CD4-positive, alpha-beta T cell (primary cell): ENCODE data around the gene DUOX1. TPM values are rescaled to one million over a fixed set of nuclear protein-coding genes. Genes with fewer than 3 reads are reported as not detected.

Source experiments
- ATAC-seq: fragments of 200-7000 bp; cut with Tn5 transposase; one replicate; pipeline ENCODE4 v1.10.0; 2022; ENCODE audit warnings: mild to moderate bottlenecking; ENCODE audit not compliant: poor library complexity
- CTCF ChIA-PET: fragments of 350-600 bp; sonication (Branson Sonifier 250); formaldehyde crosslinking; loops from one replicate; lab custom pipeline; 2021; ENCODE audit warnings: antibody characterized with exemption, inconsistent platforms; lab: Charles Lee
- POLR2A ChIA-PET: fragments of 350-600 bp; sonication (Branson Sonifier 250); formaldehyde crosslinking; loops from one replicate; lab custom pipeline; 2021; ENCODE audit warnings: antibody characterized with exemption, inconsistent platforms; lab: Charles Lee
- DNase-seq, 14 experiments: peaks; one replicate each; pipeline ENCODE4 v3.0.0-alpha.2; 2013 to 2020; ENCODE audit warnings: mixed read lengths in 2 of 14
- H3K27ac ChIP-seq, 2 donors: one replicate each; pipeline versions ENCODE4 v1.5.1 to v1.7.0; 2013; ENCODE audit warnings: low read length in 2 of 2, low read depth in 1 of 2, mild to moderate bottlenecking in 1 of 2
- H3K27me3 ChIP-seq, 2 experiments: 1 replicate in 1 of 2; 2 replicates in 1 of 2; pipeline versions ENCODE4 v1.6.1 to v1.7.0; 2013; ENCODE audit warnings: low read length in 2 of 2, control low read depth in 1 of 2, mild to moderate bottlenecking in 1 of 2, moderate library complexity in 1 of 2; ENCODE audit not compliant: insufficient read depth in 2 of 2, control insufficient read depth in 1 of 2
- H3K36me3 ChIP-seq: one replicate; pipeline ENCODE4 v1.6.1; 2013; ENCODE audit warnings: low read length, control low read depth; ENCODE audit not compliant: insufficient read depth
- H3K4me1 ChIP-seq: one replicate; pipeline ENCODE4 v1.6.1; 2013; ENCODE audit warnings: low read length, control low read depth; ENCODE audit not compliant: insufficient read depth
- H3K4me3 ChIP-seq: one replicate; pipeline ENCODE4 v1.5.1; 2013; ENCODE audit warnings: mild to moderate bottlenecking, low read length, moderate library complexity
- H3K9me3 ChIP-seq, 2 experiments: 1 replicate in 1 of 2; 2 replicates in 1 of 2; pipeline versions ENCODE4 v1.6.1 to v1.7.0; 2013; ENCODE audit warnings: low read length in 2 of 2, mild to moderate bottlenecking in 2 of 2, control low read depth in 1 of 2, moderate library complexity in 1 of 2; ENCODE audit not compliant: control insufficient read depth in 1 of 2, insufficient read depth in 1 of 2
- H3K27ac Mint-ChIP-seq: one replicate; pipeline ENCODE4 v1.8.0; 2020; ENCODE audit warnings: mixed read lengths
- H3K27me3 Mint-ChIP-seq: one replicate; pipeline ENCODE4 v1.8.0; 2021; ENCODE audit warnings: mixed read lengths
- H3K36me3 Mint-ChIP-seq: one replicate; pipeline ENCODE4 v1.8.0; 2021; ENCODE audit warnings: low read depth, mixed read lengths
- H3K4me1 Mint-ChIP-seq: one replicate; pipeline ENCODE4 v1.8.0; 2021; ENCODE audit warnings: low read depth, mixed read lengths
- H3K4me3 Mint-ChIP-seq: one replicate; pipeline ENCODE4 v1.8.0; 2020; ENCODE audit warnings: mild to moderate bottlenecking, mixed read lengths
- H3K9me3 Mint-ChIP-seq: one replicate; pipeline ENCODE4 v1.8.0; 2020; ENCODE audit warnings: mixed read lengths
- CTCF ChIP-seq: fragments of 200-600 bp; IDR thresholded peaks from one replicate; pipeline ENCODE4 v1.8.0; 2022; ENCODE audit warnings: antibody characterized with exemption, mild to moderate bottlenecking
- intact Hi-C, 2 experiments: fragments of 100-400 bp; cut with DNase I in 1 of 2; cut with micrococcal nuclease in 1 of 2; formaldehyde crosslinking; loops; one replicate each; pipeline versions ENCODE4 v1.15.1 to v1.9.0; 2023 to 2025; cut with DNase I, micrococcal nuclease
- total RNA-seq, 174 experiments: library from RNA in 2 of 174; stranded (reverse) in 2 of 174; gene quantifications; one replicate each; pipeline ENCODE4 v1.2.3 and lab custom pipeline; 2021 to 2026

DUOX1 gene
- total RNA-seq, 2 experiments from 2014 or later: 0.17 to 0.25 TPM

DNA sequence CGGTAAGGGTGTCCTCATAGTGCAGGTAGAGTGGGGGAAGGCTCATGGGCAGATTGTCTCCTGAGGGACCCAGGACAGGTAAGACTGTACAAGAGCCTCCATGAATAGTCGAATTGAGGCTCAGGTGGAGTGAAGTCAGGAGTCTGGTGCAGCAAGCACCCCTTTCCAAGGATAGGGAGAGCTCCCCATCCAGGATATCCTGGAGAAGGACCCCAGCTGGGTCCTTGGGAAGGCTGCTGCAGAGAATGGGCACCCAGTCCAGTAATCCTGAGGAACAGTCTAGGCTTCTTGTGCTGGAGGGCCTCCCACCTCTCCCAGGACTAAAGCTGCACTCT, 15.1 kb upstream of the DUOX1 start:
- peaks cover 62% of the 10 kb centered on the region for H3K4me1 Mint-ChIP-seq
- DNase-seq (no peak), ATAC-seq (no peak)
- H3K36me3 Mint-ChIP-seq: no peaks in the 10 kb centered on the region
- POLR2A ChIA-PET: interaction anchor here (0.5 kb wide), 1 partner anchor 895 kb away, joined by 4 read pairs; no protein-coding TSS in a partner anchor
- H3K27ac Mint-ChIP-seq: no peak overlapping the region
- Histone ChIP-seq H3K36me3 (no peaks in the 10 kb centered on the region), H3K27me3 (peaks cover 73 to 74% of the 10 kb centered on the region in 2 experiments), H3K9me3 (peaks cover 0 to 32% of the 10 kb centered on the region in 2 experiments), H3K4me1 (peaks cover 55% of the 10 kb centered on the region), H3K4me3 (no peak overlapping the region), H3K27ac (no peak overlapping the region)
- CTCF ChIA-PET: no interaction called here
- TF ChIP-seq CTCF: no peak
- intact Hi-C loops: loop anchor here in 1 of 2 experiments (5.0 kb wide), 1 partner anchor 53 kb away; no protein-coding TSS in a partner anchor
- no peaks in the 10 kb centered on the region for H3K9me3 Mint-ChIP-seq
- H3K4me3 Mint-ChIP-seq: no peak overlapping the region
- H3K27me3 Mint-ChIP-seq: peaks cover 84% of the 10 kb centered on the region

DNA sequence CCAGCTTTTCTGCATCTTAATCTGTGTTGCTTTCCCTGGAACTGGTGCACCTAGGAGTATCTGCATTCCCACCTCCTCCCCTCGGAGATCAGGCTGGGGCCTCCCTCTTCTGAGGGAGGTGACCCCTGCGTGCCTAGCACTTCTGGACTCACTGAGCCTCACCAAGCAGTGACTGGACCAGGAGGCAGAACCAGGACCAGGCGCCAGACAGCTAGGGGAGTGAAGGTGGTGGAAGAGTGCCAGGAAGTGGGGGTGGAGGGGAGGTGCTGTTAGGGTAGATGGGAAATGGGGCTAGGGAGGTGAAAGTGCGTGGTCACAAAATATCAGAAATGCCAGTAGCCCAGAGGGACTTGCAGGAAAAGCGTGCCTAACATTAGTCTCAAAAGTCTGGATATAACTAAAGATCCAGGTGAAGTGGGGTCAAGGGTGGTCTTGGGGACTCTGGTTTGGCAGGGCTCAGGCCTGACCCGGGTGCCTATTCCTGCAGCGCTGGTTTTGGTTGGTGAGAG, 14.4 kb upstream of the DUOX1 start:
- Mint-ChIP-seq H3K4me3 (no peak overlapping the region), H3K27ac (no peak overlapping the region), H3K27me3 (peaks cover 82% of the 10 kb centered on the region), H3K9me3 (no peaks in the 10 kb centered on the region), H3K36me3 (no peaks in the 10 kb centered on the region), H3K4me1 (peaks cover 58% of the 10 kb centered on the region)
- ATAC-seq: no peak
- intact Hi-C loops: loop anchor here in 1 of 2 experiments (5.0 kb wide), 1 partner anchor 52 kb away; no protein-coding TSS in a partner anchor
- no peak for DNase-seq
- Histone ChIP-seq H3K27me3 (peaks cover 66 to 71% of the 10 kb centered on the region in 2 experiments), H3K4me1 (peaks cover 55% of the 10 kb centered on the region), H3K4me3 (no peak overlapping the region), H3K27ac (no peak overlapping the region), H3K36me3 (no peaks in the 10 kb centered on the region), H3K9me3 (peaks cover 0 to 32% of the 10 kb centered on the region in 2 experiments)
- TF ChIP-seq CTCF: no peak
- ChIA-PET CTCF (no interaction called here), POLR2A (no interaction called here)

GRCh38 chr15:45116006-45116481, 13.8 kb upstream of the DUOX1 start:
- Histone ChIP-seq H3K27me3 (peaks cover 68 to 69% of the 10 kb centered on the region in 2 experiments), H3K4me3 (no peak overlapping the region), H3K36me3 (no peaks in the 10 kb centered on the region), H3K9me3 (peaks cover 0 to 32% of the 10 kb centered on the region in 2 experiments), H3K27ac (no peak overlapping the region), H3K4me1 (peaks cover 55% of the 10 kb centered on the region)
- no peak for TF ChIP-seq CTCF
- ChIA-PET POLR2A (no interaction called here), CTCF (interaction anchor here (0.6 kb wide), 1 partner anchor 47 kb away, joined by 4 read pairs; no protein-coding TSS in a partner anchor)
- Mint-ChIP-seq H3K4me3 (no peak overlapping the region), H3K36me3 (no peaks in the 10 kb centered on the region), H3K4me1 (peaks cover 57% of the 10 kb centered on the region), H3K9me3 (no peaks in the 10 kb centered on the region), H3K27me3 (peaks cover 84% of the 10 kb centered on the region), H3K27ac (no peak overlapping the region)
- DNase-seq (no peak), ATAC-seq (no peak)
- intact Hi-C loops: loop anchor here in 1 of 2 experiments (5.0 kb wide), 1 partner anchor 51 kb away; no protein-coding TSS in a partner anchor
